GM12878 (cell line): Measurements from ENCODE around the gene MAGI2. TPM values are rescaled to one million over a fixed set of nuclear protein-coding genes. Genes with fewer than 3 reads are reported as not detected.

Experiments
- ATAC-seq: fragments of 200-7000 bp; cut with Tn5 transposase; 3 replicates; pipeline ENCODE4 v1.9.1; 2020; ENCODE audit warnings: mild to moderate bottlenecking, moderate library complexity
- BruUV-seq: library from RNA; stranded (reverse); fragments of 400-500 nt; replicated peaks from 2 replicates; lab custom pipeline; 2021; lab: Mats Ljungman, UMichigan
- CTCF ChIA-PET: fragments of 300-600 bp; sonication (Branson Sonifier 250); formaldehyde crosslinking; extraction: SDS; loops from one replicate; lab custom pipeline; 2021; ENCODE audit warnings: inconsistent platforms; lab: Yijun Ruan, JAX
- POLR2A ChIA-PET: fragments of 350-600 bp; formaldehyde crosslinking; extraction: SDS; loops from one replicate; lab custom pipeline; 2021; ENCODE audit warnings: inconsistent platforms; lab: Charles Lee
- RAD21 ChIA-PET: fragments of 300-600 bp; sonication (Branson Sonifier 250); formaldehyde crosslinking; loops from one replicate; lab custom pipeline; 2023; ENCODE audit warnings: antibody characterized with exemption; ENCODE audit not compliant: unreplicated experiment; lab: Charles Lee
- SMC1A ChIA-PET: fragments of 300-600 bp; sonication (Branson Sonifier 250); formaldehyde crosslinking; loops from one replicate; lab custom pipeline; 2023; ENCODE audit not compliant: unreplicated experiment, uncharacterized antibody; lab: Charles Lee
- DNase-seq: peaks from one replicate; pipeline ENCODE4 v3.0.0-alpha.2; 2011; ENCODE audit warnings: low read depth, low spot score
- FAIRE-seq: peaks from 3 replicates; lab custom pipeline; 2011; peaks lifted over from hg19 to GRCh38; lab: Jason Lieb, UNC
- H2AFZ ChIP-seq: 2 replicates; pipeline ENCODE4 v1.6.0; 2011; ENCODE audit warnings: low read depth, low read length, control low read depth; ENCODE audit not compliant: control insufficient read depth
- H3K27ac ChIP-seq: 2 replicates; pipeline ENCODE4 v1.5.1; 2011; ENCODE audit warnings: control low read depth; ENCODE audit not compliant: control insufficient read depth, insufficient read depth
- H3K27me3 ChIP-seq, 2 experiments: replicated peaks in 1 of 2; 2 replicates each; pipeline versions ENCODE4 v1.6.0 to v1.6.1; 2011; ENCODE audit warnings: low read length in 1 of 2; ENCODE audit not compliant: control insufficient read depth in 2 of 2, insufficient read depth in 2 of 2
- H3K36me3 ChIP-seq, 2 experiments: 2 replicates each; pipeline ENCODE4 v1.5.1; 2011; ENCODE audit warnings: low read length in 1 of 2; ENCODE audit not compliant: control insufficient read depth in 2 of 2, insufficient read depth in 2 of 2
- H3K4me1 ChIP-seq: 2 replicates; pipeline ENCODE4 v1.6.1; 2011; ENCODE audit warnings: mild to moderate bottlenecking, low read length, moderate library complexity, mixed read lengths; ENCODE audit not compliant: control insufficient read depth, insufficient read depth
- H3K4me2 ChIP-seq: 2 replicates; pipeline ENCODE4 v1.6.0; 2011; ENCODE audit warnings: control low read depth; ENCODE audit not compliant: control insufficient read depth, insufficient read depth
- H3K4me3 ChIP-seq: fragments of 200-600 bp; sonication (generic); 2 replicates; pipeline ENCODE4 v1.5.1; 2016
- H3K79me2 ChIP-seq: 2 replicates; pipeline ENCODE4 v1.6.0; 2011; ENCODE audit warnings: low read length; ENCODE audit not compliant: control insufficient read depth, insufficient read depth
- H3K9ac ChIP-seq: 2 replicates; pipeline ENCODE4 v1.8.0; 2011; ENCODE audit warnings: low read length, control low read depth, mixed read lengths; ENCODE audit not compliant: control insufficient read depth, insufficient read depth
- H3K9me3 ChIP-seq: replicated peaks from 3 replicates; pipeline ENCODE4 v1.5.1; 2011; ENCODE audit warnings: mild to moderate bottlenecking, low read length; ENCODE audit not compliant: control insufficient read depth, insufficient read depth
- H4K20me1 ChIP-seq: 2 replicates; pipeline ENCODE4 v1.6.0; 2011; ENCODE audit not compliant: control insufficient read depth, insufficient read depth
- FOXM1 ChIP-seq: IDR thresholded peaks from 2 replicates; pipeline ENCODE4 v1.6.1; 2012; ENCODE audit warnings: low read depth, mild to moderate bottlenecking, inconsistent platforms, low read length, moderate library complexity
- HDGF ChIP-seq: fragments of 450-650 bp; IDR thresholded peaks from 2 replicates; pipeline ENCODE4 v1.6.1; 2016; ENCODE audit warnings: antibody characterized with exemption
- IKZF1 ChIP-seq: fragments of 450-650 bp; conservative IDR thresholded peaks from 2 replicates; pipeline ENCODE4 v1.6.1; 2017; ENCODE audit warnings: antibody characterized with exemption, mild to moderate bottlenecking
- RB1 ChIP-seq: fragments of 450-650 bp; formaldehyde crosslinking; IDR thresholded peaks from 2 replicates; pipeline ENCODE4 v1.6.1; 2017; ENCODE audit warnings: mild to moderate bottlenecking, borderline replicate concordance
- RBBP5 ChIP-seq: fragments of 200-600 bp; sonication (generic); conservative IDR thresholded peaks from 2 replicates; pipeline ENCODE4 v1.6.1; 2016
- RUNX3 ChIP-seq: IDR thresholded peaks from 2 replicates; pipeline ENCODE4 v1.6.1; 2012; ENCODE audit warnings: low read length, inconsistent platforms
- ZNF217 ChIP-seq: fragments of 450-650 bp; IDR thresholded peaks from 2 replicates; pipeline ENCODE4 v1.6.1; 2017; ENCODE audit warnings: antibody characterized with exemption, mild to moderate bottlenecking
- WGBS: methylation state at CpG from one replicate; pipeline ENCODE4 v1.1.6; 2016; ENCODE audit warnings: low lambda C conversion rate; ENCODE audit not compliant: insufficient replicate concordance, insufficient coverage; ENCODE audit errors: missing lambda C conversion rate; 5-methylcytosine and 5-hydroxymethylcytosine counted together
- in situ Hi-C: fragments of 300-500 bp; cut with MboI; formaldehyde crosslinking; loops from 9 replicates; pipeline ENCODE4 v1.14.3; 2018; ENCODE audit warnings: mixed read lengths
- intact Hi-C: fragments of 100-400 bp; cut with micrococcal nuclease; formaldehyde crosslinking; loops from one replicate; pipeline ENCODE4 v1.14.2; 2022; ENCODE audit not compliant: unreplicated experiment
- polyA plus RNA-seq, 11 experiments: library from polyadenylated mRNA; depleted of rRNA in 4 of 11; unstranded in 6 of 11; stranded (reverse) in 5 of 11; fragments of >200 nt; fragmentation: Nextera tagmentation in 4 of 11; fragmentation: Illumina TruSeq in 1 of 11; extraction: Ambion mirVana in 4 of 11; extraction: Trizol in 1 of 11; gene quantifications; 1 replicate in 1 of 11; 2 replicates in 10 of 11; pipeline versions ENCODE4 v1.2.1 to v1.2.3, GENCODE V29; 2011 to 2016; ENCODE audit warnings: inconsistent platforms in 2 of 11, missing spikeins in 2 of 11, low read depth in 1 of 11
- total RNA-seq, 4 experiments: library from RNA; depleted of rRNA in 3 of 4; stranded (reverse); fragments of >200 nt in 3 of 4; fragmentation: Illumina TruSeq in 1 of 4; extraction: Trizol in 1 of 4; gene quantifications; 2 replicates each; pipeline versions ENCODE4 v1.2.1 to v1.2.3, GENCODE V29; 2013 to 2021
- TF ChIP-seq, protein P1 (sequence below): fragments of 450-650 bp; IDR thresholded peaks from 2 replicates; pipeline ENCODE4 v1.6.1; 2018; ENCODE audit warnings: borderline replicate concordance, mild to moderate bottlenecking; ENCODE audit not compliant: partially characterized antibody
- TF ChIP-seq, protein P2 (sequence below): fragments of 450-650 bp; formaldehyde crosslinking; IDR thresholded peaks from 2 replicates; pipeline ENCODE4 v1.4.0; 2020; ENCODE audit warnings: mild to moderate bottlenecking, moderate library complexity
- TF ChIP-seq, protein P3 (sequence below): IDR thresholded peaks from 2 replicates; pipeline ENCODE4 v1.6.1; 2012; ENCODE audit warnings: mild to moderate bottlenecking, low read depth, low read length

The MAGI2 gene
- total and polyA plus RNA-seq, 10 of the 15 experiments (the other 5 are each of a cell fraction or from before 2014, with no cell fraction given) = 0.01 to 0.31 (median 0.05) TPM; not detected in 2

DNA sequence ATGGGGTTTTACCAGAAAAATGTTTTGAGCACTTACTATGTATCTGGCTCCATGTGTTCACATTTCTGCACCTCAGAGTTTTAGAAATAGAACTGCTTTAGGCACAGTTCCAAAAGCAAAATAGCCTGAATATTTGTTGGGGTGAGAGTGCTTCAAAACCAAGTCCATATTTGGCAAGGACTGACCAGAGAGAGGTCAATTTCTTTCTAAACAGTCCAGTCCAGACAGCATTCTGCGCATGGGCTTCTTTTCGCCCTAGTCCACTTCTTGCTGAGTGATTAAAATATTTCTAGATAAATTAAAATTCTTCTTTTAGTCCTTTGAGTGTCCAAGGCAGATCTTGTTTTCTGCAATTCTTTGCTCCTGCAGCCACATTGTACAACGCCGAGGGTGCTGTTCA, 1227.9 kb downstream of the MAGI2 start (continued):
- TF ChIP-seq, protein P1, sequence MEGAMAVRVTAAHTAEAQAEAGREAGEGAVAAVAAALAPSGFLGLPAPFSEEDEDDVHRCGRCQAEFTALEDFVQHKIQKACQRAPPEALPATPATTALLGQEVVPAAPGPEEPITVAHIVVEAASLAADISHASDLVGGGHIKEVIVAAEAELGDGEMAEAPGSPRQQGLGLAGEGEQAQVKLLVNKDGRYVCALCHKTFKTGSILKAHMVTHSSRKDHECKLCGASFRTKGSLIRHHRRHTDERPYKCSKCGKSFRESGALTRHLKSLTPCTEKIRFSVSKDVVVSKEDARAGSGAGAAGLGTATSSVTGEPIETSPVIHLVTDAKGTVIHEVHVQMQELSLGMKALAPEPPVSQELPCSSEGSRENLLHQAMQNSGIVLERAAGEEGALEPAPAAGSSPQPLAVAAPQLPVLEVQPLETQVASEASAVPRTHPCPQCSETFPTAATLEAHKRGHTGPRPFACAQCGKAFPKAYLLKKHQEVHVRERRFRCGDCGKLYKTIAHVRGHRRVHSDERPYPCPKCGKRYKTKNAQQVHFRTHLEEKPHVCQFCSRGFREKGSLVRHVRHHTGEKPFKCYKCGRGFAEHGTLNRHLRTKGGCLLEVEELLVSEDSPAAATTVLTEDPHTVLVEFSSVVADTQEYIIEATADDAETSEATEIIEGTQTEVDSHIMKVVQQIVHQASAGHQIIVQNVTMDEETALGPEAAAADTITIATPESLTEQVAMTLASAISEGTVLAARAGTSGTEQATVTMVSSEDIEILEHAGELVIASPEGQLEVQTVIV = no peak
- no peak for TF ChIP-seq RB1
- TF ChIP-seq, protein P2, sequence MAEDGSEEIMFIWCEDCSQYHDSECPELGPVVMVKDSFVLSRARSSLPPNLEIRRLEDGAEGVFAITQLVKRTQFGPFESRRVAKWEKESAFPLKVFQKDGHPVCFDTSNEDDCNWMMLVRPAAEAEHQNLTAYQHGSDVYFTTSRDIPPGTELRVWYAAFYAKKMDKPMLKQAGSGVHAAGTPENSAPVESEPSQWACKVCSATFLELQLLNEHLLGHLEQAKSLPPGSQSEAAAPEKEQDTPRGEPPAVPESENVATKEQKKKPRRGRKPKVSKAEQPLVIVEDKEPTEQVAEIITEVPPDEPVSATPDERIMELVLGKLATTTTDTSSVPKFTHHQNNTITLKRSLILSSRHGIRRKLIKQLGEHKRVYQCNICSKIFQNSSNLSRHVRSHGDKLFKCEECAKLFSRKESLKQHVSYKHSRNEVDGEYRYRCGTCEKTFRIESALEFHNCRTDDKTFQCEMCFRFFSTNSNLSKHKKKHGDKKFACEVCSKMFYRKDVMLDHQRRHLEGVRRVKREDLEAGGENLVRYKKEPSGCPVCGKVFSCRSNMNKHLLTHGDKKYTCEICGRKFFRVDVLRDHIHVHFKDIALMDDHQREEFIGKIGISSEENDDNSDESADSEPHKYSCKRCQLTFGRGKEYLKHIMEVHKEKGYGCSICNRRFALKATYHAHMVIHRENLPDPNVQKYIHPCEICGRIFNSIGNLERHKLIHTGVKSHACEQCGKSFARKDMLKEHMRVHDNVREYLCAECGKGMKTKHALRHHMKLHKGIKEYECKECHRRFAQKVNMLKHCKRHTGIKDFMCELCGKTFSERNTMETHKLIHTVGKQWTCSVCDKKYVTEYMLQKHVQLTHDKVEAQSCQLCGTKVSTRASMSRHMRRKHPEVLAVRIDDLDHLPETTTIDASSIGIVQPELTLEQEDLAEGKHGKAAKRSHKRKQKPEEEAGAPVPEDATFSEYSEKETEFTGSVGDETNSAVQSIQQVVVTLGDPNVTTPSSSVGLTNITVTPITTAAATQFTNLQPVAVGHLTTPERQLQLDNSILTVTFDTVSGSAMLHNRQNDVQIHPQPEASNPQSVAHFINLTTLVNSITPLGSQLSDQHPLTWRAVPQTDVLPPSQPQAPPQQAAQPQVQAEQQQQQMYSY (CRISPR knock-in tag) = no peak

DNA sequence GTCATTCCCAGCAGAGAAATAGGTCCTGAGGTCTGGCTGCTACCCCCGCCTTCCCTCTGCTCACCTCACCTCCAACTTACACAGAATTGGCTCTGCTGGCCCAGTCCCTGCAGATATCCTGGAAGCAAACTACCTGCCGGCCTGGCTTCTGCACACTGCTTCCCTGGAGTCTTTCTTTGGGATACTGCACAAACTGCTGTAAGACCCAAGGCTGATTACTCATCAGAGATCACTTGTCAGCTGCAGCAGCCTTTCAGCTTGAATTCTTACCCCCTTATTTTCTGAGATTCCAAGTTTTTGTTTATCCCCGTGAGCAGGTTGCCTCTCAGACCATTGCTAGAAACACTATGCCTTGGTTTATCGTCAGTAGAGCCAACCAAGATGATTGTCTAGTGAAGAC, 1228.5 kb downstream of the MAGI2 start:
- no peak overlapping the region for H3K9ac ChIP-seq
- ChIA-PET RAD21 (no interaction called here), CTCF (no interaction called here), POLR2A (no interaction called here), SMC1A (no interaction called here)
- ATAC-seq (no peak), DNase-seq (no peak), FAIRE-seq (no peak)
- WGBS = 17% methylated on average over 4 of the region's 4 CpGs
- no peak overlapping the region for H3K4me3 ChIP-seq
- intact Hi-C loops (no loop called here), in situ Hi-C loops (no loop called here)
- H3K79me2 ChIP-seq = no peaks in the 10 kb centered on the region
- H3K9me3 ChIP-seq = no peaks in the 10 kb centered on the region
- no peak overlapping the region for H2AFZ ChIP-seq
- no peak overlapping the region for H3K4me2 ChIP-seq
- no peaks in the 10 kb centered on the region for H3K27me3 ChIP-seq
- no peaks in the 10 kb centered on the region for H4K20me1 ChIP-seq
- no peaks in the 10 kb centered on the region for H3K36me3 ChIP-seq
- BruUV-seq = no TSS peak
- H3K27ac ChIP-seq = no peak overlapping the region
- no peaks in the 10 kb centered on the region for H3K4me1 ChIP-seq
- no peak for TF ChIP-seq IKZF1
- TF ChIP-seq RUNX3 = no peak
- TF ChIP-seq RBBP5 = no peak
- no peak for TF ChIP-seq ZNF217
- TF ChIP-seq, protein P3, sequence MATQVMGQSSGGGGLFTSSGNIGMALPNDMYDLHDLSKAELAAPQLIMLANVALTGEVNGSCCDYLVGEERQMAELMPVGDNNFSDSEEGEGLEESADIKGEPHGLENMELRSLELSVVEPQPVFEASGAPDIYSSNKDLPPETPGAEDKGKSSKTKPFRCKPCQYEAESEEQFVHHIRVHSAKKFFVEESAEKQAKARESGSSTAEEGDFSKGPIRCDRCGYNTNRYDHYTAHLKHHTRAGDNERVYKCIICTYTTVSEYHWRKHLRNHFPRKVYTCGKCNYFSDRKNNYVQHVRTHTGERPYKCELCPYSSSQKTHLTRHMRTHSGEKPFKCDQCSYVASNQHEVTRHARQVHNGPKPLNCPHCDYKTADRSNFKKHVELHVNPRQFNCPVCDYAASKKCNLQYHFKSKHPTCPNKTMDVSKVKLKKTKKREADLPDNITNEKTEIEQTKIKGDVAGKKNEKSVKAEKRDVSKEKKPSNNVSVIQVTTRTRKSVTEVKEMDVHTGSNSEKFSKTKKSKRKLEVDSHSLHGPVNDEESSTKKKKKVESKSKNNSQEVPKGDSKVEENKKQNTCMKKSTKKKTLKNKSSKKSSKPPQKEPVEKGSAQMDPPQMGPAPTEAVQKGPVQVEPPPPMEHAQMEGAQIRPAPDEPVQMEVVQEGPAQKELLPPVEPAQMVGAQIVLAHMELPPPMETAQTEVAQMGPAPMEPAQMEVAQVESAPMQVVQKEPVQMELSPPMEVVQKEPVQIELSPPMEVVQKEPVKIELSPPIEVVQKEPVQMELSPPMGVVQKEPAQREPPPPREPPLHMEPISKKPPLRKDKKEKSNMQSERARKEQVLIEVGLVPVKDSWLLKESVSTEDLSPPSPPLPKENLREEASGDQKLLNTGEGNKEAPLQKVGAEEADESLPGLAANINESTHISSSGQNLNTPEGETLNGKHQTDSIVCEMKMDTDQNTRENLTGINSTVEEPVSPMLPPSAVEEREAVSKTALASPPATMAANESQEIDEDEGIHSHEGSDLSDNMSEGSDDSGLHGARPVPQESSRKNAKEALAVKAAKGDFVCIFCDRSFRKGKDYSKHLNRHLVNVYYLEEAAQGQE = no peak
- no peak for TF ChIP-seq FOXM1
- TF ChIP-seq, protein P1 = no peak
- TF ChIP-seq HDGF = no peak
